IMR-90 (cell line): ENCODE data around the gene PLCG2.

Experiments used
- CHD1 ChIP-seq: IDR thresholded peaks from 2 replicates; pipeline ENCODE4 v1.6.1; 2012; ENCODE audit warnings: low read depth, low read length, improper control_type of control experiment
- CTCF ChIP-seq: conservative IDR thresholded peaks from 2 replicates; pipeline ENCODE4 v1.5.1; 2012; ENCODE audit warnings: mild to moderate bottlenecking, low read depth, low read length, improper control_type of control experiment
- ELK1 ChIP-seq: fragments of 150-350 bp; IDR thresholded peaks from 2 replicates; pipeline ENCODE4 v1.6.1; 2016; ENCODE audit warnings: low read depth, mild to moderate bottlenecking, low read length, moderate library complexity, borderline replicate concordance
- FOS ChIP-seq: fragments of 150-350 bp; IDR thresholded peaks from 2 replicates; pipeline ENCODE4 v1.6.1; 2016; ENCODE audit warnings: low read depth, low read length
- MAFK ChIP-seq: IDR thresholded peaks from 2 replicates; pipeline ENCODE4 v1.6.1; 2012; ENCODE audit warnings: low read depth, low read length, improper control_type of control experiment
- MAZ ChIP-seq: IDR thresholded peaks from 2 replicates; pipeline ENCODE4 v1.6.1; 2012; ENCODE audit warnings: low read depth, mild to moderate bottlenecking, low read length, improper control_type of control experiment, moderate library complexity, borderline replicate concordance
- MXI1 ChIP-seq: IDR thresholded peaks from 2 replicates; pipeline ENCODE4 v1.6.1; 2012; ENCODE audit warnings: low read depth, mild to moderate bottlenecking, low read length, moderate library complexity, borderline replicate concordance
- NFE2L2 ChIP-seq: fragments of 150-350 bp; IDR thresholded peaks from 2 replicates; pipeline ENCODE4 v1.6.1; 2016; ENCODE audit warnings: low read depth, mild to moderate bottlenecking, low read length
- POLR2A ChIP-seq: IDR thresholded peaks from 2 replicates; pipeline ENCODE4 v1.6.1; 2012; ENCODE audit warnings: mild to moderate bottlenecking, low read depth, low read length
- RAD21 ChIP-seq: IDR thresholded peaks from 2 replicates; pipeline ENCODE4 v1.6.1; 2012; ENCODE audit warnings: low read length, improper control_type of control experiment
- RCOR1 ChIP-seq: IDR thresholded peaks from 2 replicates; pipeline ENCODE4 v1.6.1; 2012; ENCODE audit warnings: mild to moderate bottlenecking, low read length, improper control_type of control experiment; ENCODE audit not compliant: insufficient replicate concordance
- RFX5 ChIP-seq: IDR thresholded peaks from 2 replicates; pipeline ENCODE4 v1.8.0; 2012; ENCODE audit warnings: low read depth, mild to moderate bottlenecking, low read length, moderate library complexity
- USF2 ChIP-seq: fragments of 150-350 bp; IDR thresholded peaks from 2 replicates; pipeline ENCODE4 v1.6.1; 2017; ENCODE audit warnings: mild to moderate bottlenecking, antibody characterized with exemption, low read length, low read depth

- TF ChIP-seq CTCF (no peak), POLR2A (no peak), MXI1 (no peak), MAZ (no peak), RCOR1 (no peak), USF2 (no peak), RAD21 (no peak), CHD1 (no peak), ELK1 (no peak), RFX5 (no peak), FOS (no peak), NFE2L2 (no peak), MAFK (no peak)
Observed at GRCh38 chr16:82006036-82006435, 226.9 kb downstream of the PLCG2 start.
